HPDE6-E6E7 (cell line): ENCODE data around the gene LCOR.
A peak's percentile ranks its signal among the peaks of the same experiment; 100 is the strongest.
"Not testable (repeated sequence)": the region's sequence is repeated elsewhere in the genome, so short reads cannot be mapped to it uniquely, and the experiment has no call there.

ENCODE experiments used
- DNase-seq: peaks from one replicate; pipeline ENCODE4 v3.0.0; 2011; ENCODE audit warnings: missing footprints; ENCODE audit errors: extremely low spot score

LCOR gene

DNA sequence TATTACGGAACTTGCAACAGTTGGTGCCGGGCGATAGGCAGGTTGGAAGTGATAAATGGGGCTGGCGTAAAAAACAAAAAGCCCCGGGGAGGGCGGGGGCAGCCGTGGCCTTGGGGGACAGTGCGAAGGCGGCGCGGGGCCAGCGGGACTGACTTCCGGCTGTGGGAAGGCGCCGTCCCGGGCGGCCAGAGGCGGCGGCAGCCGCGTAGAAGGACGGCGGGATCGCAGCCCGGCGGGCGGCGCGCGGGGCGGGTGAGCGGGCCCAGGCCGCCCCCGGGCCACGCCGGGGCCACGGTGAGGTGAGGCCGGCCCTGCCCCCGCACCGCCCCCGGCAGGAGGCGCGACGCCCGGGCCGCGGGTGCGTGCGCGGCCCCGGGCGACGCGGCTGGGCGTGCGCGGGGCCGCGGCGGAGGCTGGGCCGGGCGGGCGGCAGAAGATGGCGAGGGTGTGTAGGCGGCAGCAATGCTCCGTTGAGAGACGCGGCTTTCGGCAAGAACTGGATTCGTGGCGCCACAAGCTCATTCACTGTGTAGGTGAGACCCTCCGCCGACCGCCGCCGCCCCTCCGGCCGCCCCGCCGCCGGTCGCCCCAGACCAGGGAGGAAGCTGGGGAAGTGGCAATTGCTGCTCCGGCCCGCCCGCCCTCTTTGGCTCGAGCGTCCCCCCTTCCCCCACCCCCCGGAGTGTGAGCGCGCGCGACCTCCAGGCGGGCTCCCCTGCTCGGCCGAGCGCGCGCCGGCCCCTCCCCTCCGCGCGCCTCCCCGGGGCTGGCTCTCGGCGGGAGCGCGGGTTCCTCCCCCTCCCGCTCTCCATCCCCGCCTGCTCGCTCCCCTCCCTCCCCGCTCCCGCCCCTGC lies at the start of gene LCOR:
Gene LCOR, plus strand, starts transcription at position 432 of the 854 bp plus-strand sequence. CDS start 116,760 bp downstream, outside the sequence.
- peak; percentile 94 for DNase-seq

- DNase-seq, result no peak
Observed at GRCh38 chr10:96784253-96784652, 47.8 kb upstream of the LCOR start.

GRCh38 chr10:96789571-96790108 lies 42.5 kb upstream of the LCOR start:
- no peak for DNase-seq

DNA sequence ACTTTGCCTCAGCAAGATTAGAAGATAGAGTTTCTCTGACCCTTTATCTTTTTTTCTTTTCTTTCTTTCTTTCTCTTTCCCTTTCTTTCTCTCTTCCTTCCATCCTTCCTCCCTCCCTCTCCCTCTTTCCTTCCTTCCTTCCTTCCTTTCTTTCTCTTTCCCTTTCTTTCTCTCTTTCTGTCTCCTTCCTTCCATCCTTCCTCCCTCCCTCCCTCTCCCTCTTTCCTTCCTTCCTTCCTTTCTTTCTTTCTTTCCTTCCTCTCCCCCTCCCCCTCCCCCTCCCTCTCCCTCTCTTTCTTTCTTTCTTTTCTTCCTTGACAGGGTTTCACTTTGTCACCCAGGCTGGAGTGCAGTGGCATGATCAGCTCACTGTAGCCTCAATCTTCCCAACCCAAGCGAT lies 40.2 kb upstream of the LCOR start:
- no peak for DNase-seq

DNA sequence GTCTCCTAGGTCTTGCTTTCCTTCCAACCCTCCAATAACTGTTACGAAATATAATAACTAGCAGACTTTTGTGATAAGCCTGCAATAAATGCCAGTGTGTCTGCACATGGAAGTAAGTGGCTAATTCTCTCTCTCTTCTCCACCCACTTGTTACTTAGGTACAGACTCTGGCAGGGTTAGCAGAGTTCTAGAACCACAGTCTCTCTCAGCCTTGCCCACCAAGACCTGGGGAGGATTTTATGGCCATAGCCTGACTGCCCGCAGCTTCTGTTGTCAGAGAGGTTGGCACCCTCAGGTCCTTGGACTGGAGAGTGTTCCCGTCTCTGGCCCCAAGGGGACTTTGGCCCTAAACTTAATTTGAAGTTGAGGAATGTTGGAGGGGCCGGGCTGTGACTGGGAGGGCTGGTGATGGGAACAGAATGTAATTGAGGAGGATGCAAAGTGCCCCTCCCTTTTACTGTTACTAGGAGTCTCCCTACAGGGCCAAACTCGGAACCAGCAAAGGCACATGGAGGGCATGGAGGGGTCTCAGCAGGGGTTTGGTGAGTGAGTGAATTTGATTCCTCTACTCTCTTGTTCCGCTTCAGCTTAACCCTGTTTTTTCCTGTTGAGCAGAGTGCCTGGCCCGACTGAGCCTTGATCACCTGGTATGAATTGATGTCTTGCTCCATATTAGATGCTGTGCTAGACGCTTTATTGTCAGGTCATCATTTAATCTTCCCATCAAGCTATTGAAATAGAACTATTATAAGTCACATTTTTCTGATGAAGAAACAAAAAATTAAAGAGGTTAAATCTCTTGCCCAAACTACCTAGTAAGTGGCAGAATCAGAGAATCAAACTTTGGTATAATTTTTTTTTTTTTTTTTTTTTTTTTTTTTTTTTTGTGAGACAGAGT lies 37.0 kb upstream of the LCOR start:
- no peak for DNase-seq

DNA sequence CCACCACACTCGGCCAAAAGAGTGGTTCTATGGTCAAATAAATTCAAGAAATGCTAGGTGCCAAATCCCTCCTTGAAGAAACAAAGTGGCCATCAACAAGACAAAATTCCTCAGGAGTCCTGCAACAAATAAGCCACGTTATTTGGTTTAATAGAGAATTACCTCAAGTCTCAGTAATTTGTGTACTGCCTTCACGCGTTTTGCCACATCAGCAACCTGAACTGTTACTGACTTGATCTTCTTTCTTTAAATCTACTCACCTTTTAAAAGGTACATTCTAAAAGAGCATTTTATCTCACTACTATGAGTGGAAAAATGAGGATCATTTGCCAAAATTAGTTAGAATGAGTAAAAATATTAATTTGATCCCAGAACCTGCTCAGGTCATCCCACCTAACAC lies 34.6 kb upstream of the LCOR start:
- no peak for DNase-seq

DNA sequence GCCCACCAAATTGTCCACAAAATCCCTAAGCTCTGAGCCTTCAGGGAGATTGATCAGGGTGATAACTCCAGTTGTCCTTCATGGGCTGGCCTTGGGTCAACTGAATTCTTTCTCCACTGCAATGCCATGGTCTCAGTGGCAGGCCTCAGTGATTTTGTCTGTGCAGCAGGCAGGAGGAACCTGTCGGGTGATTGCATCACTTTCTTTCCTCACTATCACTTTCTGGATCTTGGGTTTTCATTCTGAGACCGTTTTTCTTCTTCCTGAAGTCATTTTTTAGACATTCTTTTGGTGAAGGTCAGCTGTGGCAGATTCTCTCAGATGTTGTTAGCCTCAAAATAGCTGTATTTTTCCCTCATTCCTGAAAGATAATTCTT lies 28.8 kb upstream of the LCOR start:
- no peak for DNase-seq

DNA sequence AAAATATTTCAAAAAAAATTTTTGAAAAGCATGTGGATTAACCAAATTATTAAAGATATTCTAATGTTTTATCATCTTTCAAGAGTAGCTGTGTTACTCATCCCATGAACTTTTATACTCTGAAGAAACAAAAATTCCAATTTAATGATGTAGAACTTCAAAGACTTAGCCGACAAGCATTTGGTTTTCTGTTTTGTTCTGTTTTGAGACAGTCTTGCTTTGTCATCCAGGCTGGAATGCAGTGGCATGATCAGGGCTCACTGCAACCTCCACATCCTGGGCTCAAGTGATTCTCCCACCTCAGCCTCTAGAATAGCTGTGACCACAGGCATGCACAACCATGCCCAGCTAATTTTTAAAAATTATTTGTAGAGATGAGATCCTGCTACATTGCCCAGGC lies 17.8 kb upstream of the LCOR start:
- DNase-seq, result no peak

DNA sequence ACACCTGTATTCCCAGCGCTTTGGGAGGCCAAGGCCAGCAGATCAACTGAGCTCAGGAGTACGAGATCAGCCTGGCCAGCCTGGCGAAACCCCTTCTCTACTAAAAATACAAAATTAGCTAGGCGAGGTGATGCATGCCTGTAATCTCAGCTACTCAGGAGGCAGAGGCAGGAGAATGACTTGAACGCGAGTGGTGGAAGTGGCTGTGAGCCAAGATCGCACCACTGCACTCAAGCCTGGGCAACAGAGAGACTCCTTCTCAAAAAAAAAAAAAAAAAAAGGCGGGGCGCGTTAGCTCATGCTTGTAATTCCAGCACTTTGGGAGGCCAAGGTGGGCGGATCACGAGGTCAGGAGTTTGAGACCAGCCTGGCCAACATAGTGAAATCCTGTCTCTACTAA lies 13.1 kb upstream of the LCOR start:
- not testable (repeated sequence) for DNase-seq

GRCh38 chr10:96820765-96821164 lies 11.3 kb upstream of the LCOR start:
- DNase-seq, result no peak

DNA sequence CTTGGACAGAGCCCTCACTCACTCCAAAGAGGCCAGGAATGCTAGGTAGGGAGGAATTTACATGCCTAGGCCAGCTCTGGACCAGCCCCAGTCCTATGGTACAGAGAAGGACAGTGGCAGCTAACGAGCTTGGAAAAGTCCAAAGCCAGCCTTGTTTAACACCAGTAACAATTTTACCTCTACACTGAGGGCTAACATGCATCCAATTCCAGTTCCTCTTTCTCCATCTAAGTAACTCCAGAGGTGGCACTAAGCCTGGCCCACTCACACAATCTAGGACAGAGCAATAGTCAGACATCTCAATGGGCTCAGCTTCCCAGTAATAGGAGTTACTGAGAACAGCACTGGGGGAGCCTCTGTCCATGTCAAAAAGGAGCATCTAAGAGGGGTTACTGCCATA lies 5.7 kb upstream of the LCOR start:
- DNase-seq, result no peak

DNA sequence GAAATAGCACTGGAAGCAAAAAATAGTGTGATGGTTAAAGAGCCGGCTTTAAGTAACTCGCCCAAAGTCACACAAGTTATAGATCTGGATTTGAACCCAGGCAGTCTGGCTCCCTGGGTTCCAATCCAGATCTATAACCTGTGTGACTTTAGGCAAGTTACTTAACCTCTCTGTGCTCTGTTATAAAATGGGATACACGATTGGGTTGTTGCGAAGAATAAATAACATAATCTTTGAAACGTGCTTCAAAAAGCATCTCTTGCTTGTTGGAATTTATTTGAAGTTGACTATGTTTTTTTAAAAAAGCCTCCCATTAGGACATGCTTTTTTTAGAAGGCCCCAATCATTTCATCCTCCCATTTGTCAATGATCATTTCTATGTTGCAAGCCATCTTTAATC lies 3.5 kb upstream of the LCOR start:
- no peak for DNase-seq

- DNase-seq, result no peak
Observed at GRCh38 chr10:96829029-96829773, 2.9 kb upstream of the LCOR start.

- peak; percentile 53 for DNase-seq
Observed at GRCh38 chr10:96830511-96831199, 1.4 kb upstream of the LCOR start.

DNA sequence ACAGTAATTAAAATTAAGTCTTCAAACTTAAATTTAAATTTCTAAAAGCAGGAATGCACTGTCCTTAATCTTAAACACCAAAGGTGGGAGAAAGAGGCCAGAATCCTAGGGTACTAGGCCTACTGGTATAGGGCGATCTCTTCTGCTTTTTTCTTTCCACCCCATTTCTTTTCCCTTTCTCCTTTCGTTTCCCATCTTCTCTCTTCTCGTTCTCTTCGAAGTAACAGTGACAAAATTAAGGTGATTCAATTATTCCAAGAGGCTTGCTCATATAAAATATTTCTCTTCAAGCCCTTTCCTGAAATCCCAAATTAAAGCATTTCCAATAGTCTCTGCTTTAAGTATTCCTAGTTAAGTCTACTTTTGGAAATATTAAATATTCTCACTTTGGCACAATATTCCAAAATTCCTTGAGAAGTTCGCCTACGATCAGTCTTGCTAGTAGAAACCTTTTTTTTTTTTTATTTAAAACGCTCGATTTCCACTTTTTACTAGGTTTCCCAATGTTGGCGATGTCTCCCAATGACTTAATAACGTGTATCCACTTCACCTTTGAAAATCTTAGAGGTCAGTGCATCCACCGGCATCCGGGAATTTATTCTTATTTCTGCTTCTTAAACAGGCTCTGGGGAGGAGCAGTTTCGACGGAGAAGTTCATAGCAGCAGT lies 765 bp upstream of the LCOR start:
- DNase-seq, result no peak

- DNase-seq, result peak; percentile 66
Observed at GRCh38 chr10:96832721-96833219, 672 bp downstream of the LCOR start.

DNA sequence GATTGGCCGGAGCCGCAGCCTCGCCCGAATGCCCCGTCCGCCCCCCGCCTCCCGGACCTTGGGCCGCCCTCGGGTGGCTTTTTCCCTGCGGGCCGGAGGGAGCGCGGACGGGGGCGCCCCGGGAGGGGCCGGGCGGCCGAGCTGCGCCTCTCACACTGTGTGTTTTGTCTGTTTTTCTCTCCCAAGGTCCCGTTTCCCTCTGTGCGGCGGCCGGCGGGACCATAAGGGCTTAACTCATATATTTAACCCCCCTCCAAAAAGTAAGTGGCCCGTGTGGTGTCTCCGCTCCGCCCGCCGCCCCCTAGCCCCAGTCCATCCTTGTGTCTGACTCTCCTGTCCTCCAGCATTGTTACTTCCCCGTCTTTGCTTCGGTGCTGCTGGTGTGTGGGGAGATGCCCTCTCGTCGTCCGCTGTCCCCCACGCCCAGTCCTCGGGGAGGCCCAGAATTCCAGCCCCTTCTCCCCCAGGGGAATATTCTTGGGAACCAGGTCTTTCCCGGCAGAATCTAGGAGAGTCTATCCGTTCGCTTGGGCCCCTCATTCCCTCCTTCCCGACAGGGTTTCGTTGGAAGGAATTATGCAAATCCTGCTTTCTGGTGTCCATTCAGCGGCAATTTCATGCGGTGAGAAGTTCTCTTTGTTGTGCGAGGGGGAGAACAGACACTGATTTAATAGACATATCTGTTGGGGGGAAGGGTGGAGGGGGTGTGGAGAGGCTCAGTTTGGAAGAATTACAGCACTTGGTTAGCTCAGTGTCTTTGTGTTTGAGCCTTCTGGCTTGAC lies 1.3 kb downstream of the LCOR start:
- peak; percentile 14 for DNase-seq

DNA sequence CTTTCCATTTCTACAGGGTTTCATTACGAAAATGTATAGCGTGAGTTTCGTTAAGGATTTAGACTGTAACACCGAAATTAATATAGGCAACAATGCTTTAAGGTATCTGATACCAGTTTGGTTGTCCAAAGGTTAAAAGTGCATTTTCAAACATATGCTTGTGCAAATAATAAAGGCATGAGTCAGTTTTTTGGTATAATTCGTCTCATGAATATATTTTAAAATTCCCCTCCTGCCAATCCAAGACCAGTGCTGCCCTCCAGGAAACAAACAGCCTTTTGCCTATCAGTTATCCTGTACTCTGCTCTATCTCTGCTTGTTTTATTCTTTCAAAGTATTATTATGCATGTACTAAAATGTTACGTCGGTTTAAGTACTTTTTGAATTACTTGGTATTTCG lies 2.0 kb downstream of the LCOR start:
- no peak for DNase-seq

DNA sequence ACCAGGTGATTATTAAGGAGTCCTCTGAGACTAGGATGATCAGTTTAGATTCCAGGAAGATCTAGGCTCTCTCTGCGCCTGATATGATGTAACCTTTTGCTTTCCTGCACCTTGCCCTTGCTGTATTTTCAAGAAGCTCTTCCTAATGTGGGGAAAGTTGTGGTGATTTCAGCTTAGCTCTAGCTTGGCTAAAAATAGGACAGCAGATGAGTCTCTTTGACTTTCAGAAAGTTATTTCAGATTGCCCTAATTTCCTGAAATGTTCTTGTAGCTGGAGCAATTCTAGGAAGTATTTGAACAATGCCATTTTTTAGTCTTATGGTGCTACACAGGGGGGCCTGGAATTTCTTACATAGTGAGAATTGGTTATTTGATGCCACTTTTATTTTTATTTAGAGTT lies 3.8 kb downstream of the LCOR start:
- DNase-seq, result no peak

- no peak for DNase-seq
Observed at GRCh38 chr10:96838529-96838928, 6.4 kb downstream of the LCOR start.
